WI38 (cell line): ENCODE measurements around the gene RESP18.

Source experiments
- H3K4me3 ChIP-seq: 2 replicates; pipeline ENCODE4 v1.5.1; 2011; ENCODE audit warnings: low read depth, mild to moderate bottlenecking, control low read depth, low read length
- CTCF ChIP-seq: IDR thresholded peaks from 2 replicates; pipeline ENCODE4 v1.5.1; 2012; ENCODE audit warnings: low read depth, mild to moderate bottlenecking, control low read depth, low read length

Gene RESP18

GRCh38 chr2:219279151-219279915 is 53.2 kb downstream of the RESP18 start, which contains the start of gene DNAJB2:
TSS of gene DNAJB2 (plus strand) at chr2:219279366. CDS start at chr2:219279834, 468 bp downstream.
- H3K4me3 ChIP-seq, result peak within 1 kb of the TSS; percentile 61
- no peak for TF ChIP-seq CTCF

GRCh38 chr2:219278655-219279150 is 53.8 kb downstream of the RESP18 start:
- TF ChIP-seq CTCF, result no peak
- no peak overlapping the region for H3K4me3 ChIP-seq

- H3K4me3 ChIP-seq, result no peak overlapping the region
- TF ChIP-seq CTCF, result peak; percentile 98
Measured at GRCh38 chr2:219277703-219278654, 54.6 kb downstream of the RESP18 start.
